HUDEP-2 (cell line): ENCODE results near the gene CHL1.
"Not testable (repeated sequence)": the region's sequence is repeated elsewhere in the genome, so short reads cannot be mapped to it uniquely, and the experiment has no call there.

ENCODE experiments used
- DNase-seq, 76 experiments: peaks; one replicate each; lab custom pipeline; 2025; ENCODE audit not compliant: unreplicated experiment in 76 of 76; lab: John Stamatoyannopoulos, UW

Gene CHL1

GRCh38 chr3:332701-333100 lies 136.1 kb downstream of the CHL1 start:
- no peak for DNase-seq

- no peak for DNase-seq
Measured at GRCh38 chr3:335240-335639, 138.7 kb downstream of the CHL1 start.

GRCh38 chr3:339351-339750 lies 142.8 kb downstream of the CHL1 start:
- no peak for DNase-seq

DNA sequence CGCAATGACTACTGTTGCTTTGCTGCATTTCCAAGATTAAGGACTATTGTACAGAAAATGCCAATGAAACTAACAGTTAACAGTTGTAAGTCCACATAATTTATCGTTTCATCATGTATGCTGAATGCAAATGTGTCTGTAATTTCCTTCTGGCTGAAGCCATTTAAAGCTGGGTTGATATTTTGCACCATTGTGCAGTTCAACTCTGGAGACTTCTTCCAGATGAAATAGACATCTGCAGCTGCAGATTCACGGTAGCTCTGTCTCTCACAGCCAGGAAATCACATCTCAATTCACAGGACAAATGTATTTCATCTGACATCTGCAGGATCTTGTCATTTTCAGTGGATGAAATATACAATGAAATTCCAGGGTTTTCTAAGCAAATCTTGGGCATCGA lies 145.4 kb downstream of the CHL1 start:
- no peak for DNase-seq

DNA sequence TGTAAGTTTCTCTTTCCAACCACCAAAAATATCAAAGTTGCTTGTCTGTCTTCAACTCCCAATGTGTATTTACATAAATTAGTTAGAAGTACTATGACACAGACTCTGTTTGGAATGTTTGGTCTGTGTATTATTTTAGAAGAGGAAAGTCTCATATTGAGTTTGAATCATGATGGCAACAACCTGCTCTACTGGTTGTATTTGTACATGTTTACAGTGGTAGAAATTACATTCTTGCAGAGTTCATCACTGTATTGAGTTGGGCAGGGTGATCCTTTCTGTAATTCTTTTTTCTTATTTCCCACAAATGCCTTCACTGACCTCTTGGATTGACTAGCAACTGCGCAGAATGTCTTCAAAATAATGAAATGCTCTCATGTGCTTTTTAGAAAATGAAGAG lies 149.6 kb downstream of the CHL1 start:
- no peak for DNase-seq

GRCh38 chr3:347581-347980 lies 151.0 kb downstream of the CHL1 start:
- no peak for DNase-seq

- DNase-seq = no peak
Measured at GRCh38 chr3:350871-351371, 154.4 kb downstream of the CHL1 start.

- no peak for DNase-seq
Measured at GRCh38 chr3:352599-352998, 156.0 kb downstream of the CHL1 start.

DNA sequence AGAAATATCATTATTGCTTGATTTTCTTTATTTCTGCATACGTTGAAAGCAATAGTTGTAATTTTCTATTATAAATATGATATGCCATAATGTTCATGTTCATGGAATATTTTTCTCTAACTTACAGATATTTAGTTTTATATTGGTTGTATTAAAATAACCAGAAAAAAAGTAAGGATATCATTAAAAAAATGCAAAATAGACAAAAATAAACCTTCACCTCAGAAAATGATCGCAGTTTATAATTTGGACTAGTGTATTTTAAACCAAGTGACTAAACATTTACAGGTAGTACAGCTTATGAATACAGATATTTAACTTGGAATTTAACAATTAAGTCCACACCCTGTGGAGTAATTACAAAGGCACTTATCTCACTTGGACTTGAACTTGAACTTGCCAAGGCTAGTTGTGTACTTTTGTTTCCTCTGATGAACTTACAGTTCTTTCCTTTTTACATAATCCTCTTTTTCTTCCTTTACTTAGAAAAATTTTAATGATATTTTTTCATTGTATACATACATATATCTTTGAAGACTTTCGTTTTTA lies 156.7 kb downstream of the CHL1 start:
- DNase-seq = no peak

DNA sequence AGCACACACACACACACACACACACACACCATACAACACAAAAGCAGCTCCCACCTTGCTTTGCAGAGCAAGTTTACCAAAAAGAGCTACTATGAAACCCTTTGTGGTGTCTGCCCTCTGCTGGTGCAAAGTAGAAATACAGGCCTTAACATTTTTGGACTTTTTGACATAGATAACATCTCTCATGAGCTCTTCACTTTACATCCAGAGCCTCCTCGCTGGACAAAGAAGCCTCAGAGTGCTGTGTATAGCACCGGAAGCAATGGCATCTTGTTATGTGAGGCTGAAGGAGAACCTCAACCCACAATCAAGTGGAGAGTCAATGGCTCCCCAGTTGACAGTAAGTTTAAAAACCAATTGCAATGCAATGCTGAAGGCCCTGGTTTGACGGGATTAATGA lies 157.9 kb downstream of the CHL1 start:
- DNase-seq = peak in 27 of 76 experiments; percentile 1 to 65 (median 8)

DNA sequence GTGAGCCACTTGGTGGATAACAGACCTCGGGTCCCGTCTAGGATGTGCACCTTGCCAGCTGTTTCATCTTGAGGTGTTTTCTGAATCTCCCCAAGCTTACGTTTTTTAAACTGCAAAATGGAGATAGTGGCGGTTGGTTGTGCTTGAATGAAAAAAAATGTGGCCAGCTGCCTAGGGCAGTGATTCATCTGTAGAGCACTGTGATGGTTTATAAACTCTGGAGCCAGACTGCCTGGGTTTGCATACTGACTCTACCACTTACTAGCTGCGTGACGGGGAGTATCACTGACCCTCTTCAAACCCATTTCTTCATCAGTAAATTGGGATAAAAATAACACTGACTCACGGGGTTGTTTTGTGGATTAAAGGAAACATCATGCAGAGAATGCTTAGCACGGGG lies 159.1 kb downstream of the CHL1 start:
- no peak for DNase-seq

- no peak for DNase-seq
Measured at GRCh38 chr3:356952-357351, 160.4 kb downstream of the CHL1 start.

DNA sequence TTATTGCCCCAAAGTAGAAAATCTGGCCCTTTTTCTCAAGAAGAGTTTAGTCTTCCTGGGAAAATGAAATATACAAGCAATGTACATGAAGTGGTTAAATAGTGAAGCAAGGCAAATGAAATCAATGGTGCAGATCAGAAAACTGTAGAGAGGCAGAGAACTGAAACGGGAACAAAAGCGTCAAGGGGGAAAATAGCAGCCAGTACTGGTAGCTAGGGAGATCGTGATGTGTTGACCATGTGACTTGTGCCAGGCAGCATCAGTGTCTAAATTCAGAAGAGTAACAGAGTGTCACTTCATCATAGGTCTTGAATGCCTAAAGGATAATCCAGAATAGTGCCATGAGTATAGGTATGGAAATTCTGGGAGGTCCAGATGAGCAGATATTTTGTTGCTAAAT lies 163.1 kb downstream of the CHL1 start:
- no peak for DNase-seq

- no peak for DNase-seq
Measured at GRCh38 chr3:362681-363338, 166.2 kb downstream of the CHL1 start.

DNA sequence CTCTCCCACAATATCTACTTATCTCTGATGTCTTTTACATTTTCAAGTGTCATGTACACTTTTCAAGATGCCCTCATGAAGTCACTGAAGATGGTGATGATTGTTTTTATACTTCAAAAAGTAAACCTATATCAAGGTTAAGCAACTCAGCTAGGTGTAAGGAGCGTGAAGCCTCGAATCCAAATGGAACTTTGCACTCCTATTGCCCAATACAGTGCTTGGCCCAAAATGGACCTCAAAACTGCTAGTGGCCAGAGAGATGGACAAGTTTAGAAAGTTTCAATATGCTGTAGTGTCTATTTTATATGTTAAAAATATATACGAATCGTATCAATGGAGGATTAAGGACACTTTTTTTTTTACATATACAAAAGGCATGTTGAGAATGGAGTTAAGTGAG lies 167.7 kb downstream of the CHL1 start:
- DNase-seq = no peak

DNA sequence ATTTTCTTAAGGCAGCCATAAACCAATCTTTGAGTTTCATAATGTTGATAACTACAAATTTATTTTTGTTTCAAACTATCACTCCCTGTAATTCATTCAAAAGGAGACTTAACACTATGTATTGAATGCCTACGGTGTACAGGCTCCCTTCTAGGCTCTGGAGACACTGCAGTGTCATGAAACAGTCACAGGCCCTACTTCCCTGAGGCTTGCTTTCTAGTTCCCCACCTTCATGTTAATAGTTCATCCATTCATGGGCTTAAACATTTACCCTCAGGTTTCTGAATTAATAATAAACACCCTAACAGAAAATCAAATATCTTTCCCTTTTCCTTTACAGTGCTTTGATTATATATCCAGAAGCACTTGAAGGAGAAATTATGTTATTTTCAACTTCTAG lies 168.7 kb downstream of the CHL1 start:
- DNase-seq = no peak

GRCh38 chr3:366253-366652 lies 169.7 kb downstream of the CHL1 start:
- DNase-seq = not testable (repeated sequence)

DNA sequence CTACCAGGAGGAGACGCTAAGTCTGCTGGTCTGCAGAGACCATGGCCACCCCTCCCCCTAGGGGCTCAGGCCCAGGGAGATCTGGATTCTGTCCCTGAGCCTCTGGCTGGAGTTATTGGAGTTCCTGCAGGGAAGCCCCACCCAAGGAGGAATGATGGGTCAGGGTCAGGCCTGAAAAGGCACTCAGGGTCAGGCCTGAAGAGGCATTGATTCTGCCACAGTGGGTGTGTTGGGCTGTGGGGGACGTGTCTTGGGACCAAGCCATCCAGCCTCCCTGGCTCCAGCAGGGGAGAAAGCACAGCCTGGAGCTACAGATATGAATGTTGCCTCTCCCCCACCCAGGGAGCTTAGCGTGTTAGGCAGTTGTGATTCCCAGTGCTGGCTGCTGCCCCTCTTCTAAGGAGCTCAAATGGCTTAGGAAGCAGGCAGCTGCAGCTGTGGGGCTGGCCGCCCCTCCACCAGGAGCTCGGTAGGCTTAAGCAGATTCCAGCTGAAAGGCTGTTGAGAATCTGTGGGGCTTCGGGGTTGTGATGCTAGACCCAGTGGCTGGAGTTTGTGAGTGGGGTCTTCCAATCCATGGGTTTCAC lies 176.7 kb downstream of the CHL1 start:
- DNase-seq = no peak

DNA sequence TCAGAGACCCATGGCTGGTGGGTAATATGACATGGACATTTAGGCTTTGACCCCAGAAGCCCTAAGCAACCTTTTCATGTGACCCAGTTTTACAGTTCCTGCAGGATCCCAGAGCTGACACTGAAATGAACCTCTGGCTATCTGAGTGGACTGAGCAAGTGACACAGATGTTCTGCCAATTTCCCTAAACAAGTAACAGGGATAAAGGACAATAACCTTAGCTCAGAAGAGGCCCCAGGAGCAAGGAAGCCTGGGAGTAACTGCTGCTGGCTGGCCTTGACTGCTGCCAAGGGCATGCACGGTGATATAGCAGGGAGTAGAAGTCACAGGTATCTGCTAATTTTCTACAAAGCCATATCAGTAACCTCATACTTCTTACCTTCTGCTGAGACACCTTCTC lies 177.9 kb downstream of the CHL1 start:
- no peak for DNase-seq

DNA sequence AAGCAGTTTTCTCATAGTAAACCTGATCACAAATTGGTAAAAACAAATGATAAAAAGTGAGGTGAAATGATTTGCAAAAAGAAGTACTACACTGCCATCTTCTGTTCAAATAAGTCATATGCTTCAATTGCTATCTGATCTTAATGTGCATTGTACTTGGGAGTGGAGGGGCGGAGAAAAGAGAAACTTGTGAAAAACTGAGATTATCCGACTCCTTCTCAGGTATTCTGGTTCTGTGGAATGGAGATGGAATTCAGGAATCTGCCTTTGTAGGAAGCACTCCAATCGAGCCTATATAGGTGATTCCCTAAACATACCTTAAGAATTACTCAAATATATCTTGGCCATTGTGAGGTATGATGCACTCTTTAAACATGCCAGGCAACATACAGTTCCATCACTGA lies 180.6 kb downstream of the CHL1 start:
- peak in 4 of 76 experiments; percentile 2 to 8 (median 5) for DNase-seq

- no peak for DNase-seq
Measured at GRCh38 chr3:380801-381200, 184.2 kb downstream of the CHL1 start.

DNA sequence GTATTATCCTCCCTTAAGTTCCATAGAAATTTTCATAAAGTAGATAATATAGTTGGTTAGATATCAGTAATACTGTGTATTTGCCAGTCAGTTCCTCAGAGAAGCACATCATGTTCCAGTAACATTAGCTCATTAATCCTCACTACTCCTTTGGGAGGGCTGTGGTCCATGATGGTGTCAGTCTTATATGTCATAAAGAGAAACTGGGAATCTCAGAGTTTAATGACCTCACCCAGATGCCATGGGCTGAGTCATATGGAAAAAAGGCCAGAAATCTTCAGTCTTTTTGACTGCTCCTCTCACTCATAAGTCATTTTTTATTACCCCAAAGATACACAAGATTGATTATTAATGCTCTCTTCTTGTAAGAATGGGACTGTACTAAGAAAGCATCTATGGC lies 188.6 kb downstream of the CHL1 start:
- no peak for DNase-seq
